Aorta (tissue), 5 donors: ENCODE data around the gene NIPAL4. TPM values are rescaled to one million over a fixed set of nuclear protein-coding genes. Genes with fewer than 3 reads are reported as not detected.

ENCODE experiments used
- ATAC-seq: fragments of 200-7000 bp; cut with Tn5 transposase; one replicate; pipeline ENCODE4 v1.9.1; 2022; ENCODE audit warnings: moderate library complexity; ENCODE audit not compliant: low FRiP score
- DNase-seq, 2 donors: peaks; one replicate each; pipeline ENCODE4 v3.0.0-alpha.2; 2020
- H3K27ac ChIP-seq, 2 donors: one replicate each; pipeline ENCODE4 v1.5.1; 2013; ENCODE audit warnings: low read length in 2 of 2, mild to moderate bottlenecking in 2 of 2, moderate library complexity in 2 of 2, control low read depth in 1 of 2, inconsistent platforms in 1 of 2, low read depth in 1 of 2
- H3K27me3 ChIP-seq, 2 donors: one replicate each; pipeline ENCODE4 v1.6.1; 2013; ENCODE audit warnings: control low read depth in 1 of 2, low read length in 1 of 2, mild to moderate bottlenecking in 1 of 2, moderate library complexity in 1 of 2; ENCODE audit not compliant: insufficient read depth in 2 of 2, control insufficient read depth in 1 of 2
- H3K36me3 ChIP-seq, 2 donors: one replicate each; pipeline ENCODE4 v1.6.1; 2013; ENCODE audit warnings: control low read depth in 1 of 2, low read length in 1 of 2, mild to moderate bottlenecking in 1 of 2; ENCODE audit not compliant: insufficient read depth in 2 of 2, control insufficient read depth in 1 of 2
- H3K4me1 ChIP-seq, 2 donors: one replicate each; pipeline ENCODE4 v1.6.1; 2013; ENCODE audit warnings: low read length in 2 of 2, control low read depth in 1 of 2, mild to moderate bottlenecking in 1 of 2, moderate library complexity in 1 of 2; ENCODE audit not compliant: insufficient read depth in 2 of 2, control insufficient read depth in 1 of 2
- H3K4me3 ChIP-seq, 2 donors: one replicate each; pipeline ENCODE4 v1.5.1; 2013; ENCODE audit warnings: low read length in 2 of 2, control low read depth in 1 of 2, mild to moderate bottlenecking in 1 of 2
- H3K9me3 ChIP-seq: one replicate; pipeline ENCODE4 v1.6.1; 2013; ENCODE audit warnings: mild to moderate bottlenecking, low read length; ENCODE audit not compliant: control insufficient read depth
- WGBS, 2 donors: extraction: QIAGEN DNeasy Blood & Tissue Kit; methylation state at CpG; one replicate each; pipeline ENCODE4 v1.1.7; 2013; 5-methylcytosine and 5-hydroxymethylcytosine counted together
- intact Hi-C, 2 donors: fragments of 100-400 bp; cut with DNase I; formaldehyde crosslinking; loops; one replicate each; pipeline versions ENCODE4 v1.14.2 to v1.15.0; 2022
- polyA plus RNA-seq, 2 donors: library from polyadenylated mRNA; stranded (reverse); fragments of 200-250 nt; gene quantifications; one replicate each; pipeline ENCODE4 v1.2.3, GENCODE V29; 2013
- total RNA-seq, 2 donors: library from RNA; stranded (reverse); fragmentation: NEBNext Ultra II Directional; extraction: Animal tissue kit (Norgen Biotek cat#: 25700); gene quantifications; one replicate each; pipeline ENCODE4 v1.2.1, GENCODE V29; 2021
- donor health status: healthy with polysubstance abuse.
- donor health status: Bipolar disorder and iron deficiency.
- donor health status: DM: no; HTN: no; CAD: no.
- donor health status: DM: no; HTN: no; CAD: no.
- donor health status: DM: yes; HTN: yes; CAD: no.

The NIPAL4 gene
- total and polyA plus RNA-seq, 4 donors, result 0.28 to 0.55 TPM; not detected in 2

DNA sequence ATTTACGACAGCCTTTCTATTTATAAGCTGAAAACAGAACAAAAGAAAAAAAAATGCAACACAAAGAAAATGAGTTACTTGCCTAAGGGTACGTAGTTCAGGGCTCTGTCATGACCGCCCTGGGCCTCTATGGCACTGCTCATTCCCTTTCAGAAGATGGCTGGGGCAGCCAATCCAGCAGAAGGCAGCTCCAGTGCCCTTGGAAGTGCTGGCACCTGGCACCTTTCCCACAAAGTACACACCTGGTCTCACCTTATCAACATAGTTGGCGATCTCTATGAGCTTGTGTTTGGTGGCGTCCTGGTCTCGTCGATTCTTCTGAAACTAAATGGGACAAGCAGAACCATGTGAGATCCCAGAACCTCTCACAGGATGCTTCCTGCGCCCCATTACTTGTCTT is 53.2 kb downstream of the NIPAL4 start:
- peak overlapping the region in 1 of 2 donors; percentile 2 for H3K27ac ChIP-seq
- H3K9me3 ChIP-seq, result no peaks in the 10 kb centered on the region
- 70 to 74% methylated on average over 8 of the region's 8 CpGs for WGBS, 2 donors

DNA sequence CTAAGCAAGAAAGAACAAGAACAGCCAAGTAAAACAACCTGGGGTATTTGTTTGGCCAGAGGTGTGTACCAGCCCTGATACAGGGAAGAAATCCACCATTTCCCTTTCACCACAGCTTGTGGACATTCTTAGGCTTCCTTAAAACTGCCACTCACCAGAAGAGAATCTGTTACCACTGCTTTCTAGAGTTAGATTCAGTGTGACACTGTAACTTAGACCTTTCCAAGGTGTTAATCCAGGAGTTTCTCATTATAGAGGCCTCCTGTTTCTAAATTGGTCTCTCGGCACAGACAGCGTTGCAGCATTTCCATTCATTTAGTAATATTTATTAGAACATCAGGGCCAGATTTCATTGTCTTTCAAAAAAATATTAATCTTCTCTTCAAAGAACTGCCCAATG is 55.0 kb downstream of the NIPAL4 start:
- WGBS, 2 donors, result 95 to 96% methylated on average over 2 of the region's 2 CpGs
- no peak for ATAC-seq

More for the DNA sequence above, 53.2 kb downstream of the NIPAL4 start:
- DNase-seq (no peak), ATAC-seq (no peak)
- Histone ChIP-seq H3K36me3 (no peaks in the 10 kb centered on the region), H3K27me3 (no peaks in the 10 kb centered on the region), H3K4me3 (no peak overlapping the region), H3K4me1 (peaks cover 0 to 5% of the 10 kb centered on the region in 2 donors)
- intact Hi-C loops, result loop anchor here in 1 of 2 donors (5.0 to 10.0 kb wide), 2 partner anchors 49 to 202 kb away; no protein-coding TSS in a partner anchor

DNA sequence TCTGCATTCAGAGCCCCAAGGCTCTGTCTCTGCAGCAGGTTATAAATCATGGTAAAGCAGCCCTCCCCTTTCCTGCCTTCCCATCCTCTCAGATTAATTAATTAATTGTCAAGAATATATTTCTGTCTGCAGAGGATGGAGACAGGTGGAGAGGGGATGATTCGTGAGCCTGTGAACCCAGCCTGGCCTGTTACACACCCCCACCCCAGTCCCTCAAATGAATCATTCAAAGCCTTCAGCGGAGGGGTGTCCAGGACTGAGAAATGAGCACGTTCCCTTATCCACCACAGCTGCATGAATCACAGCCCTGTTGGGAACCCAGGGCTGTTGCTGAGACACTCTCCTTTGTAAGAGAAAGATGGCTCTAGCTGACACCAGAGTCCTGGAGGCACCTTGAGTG is 56.0 kb downstream of the NIPAL4 start:
- intact Hi-C loops, result loop anchor here (5.0 to 10.0 kb wide), 2 partner anchors 56 to 199 kb away; no protein-coding TSS in a partner anchor
- no peaks in the 10 kb centered on the region for H3K9me3 ChIP-seq
- peaks cover 0 to 5% of the 10 kb centered on the region in 2 donors for H3K4me1 ChIP-seq
- no peak for ATAC-seq
- H3K4me3 ChIP-seq, result no peak overlapping the region
- DNase-seq, result no peak
- H3K27ac ChIP-seq, result peak overlapping the region; percentile 22 to 80
- no peaks in the 10 kb centered on the region for H3K27me3 ChIP-seq
- 25 to 56% methylated on average over 3 of the region's 3 CpGs for WGBS, 2 donors
- no peaks in the 10 kb centered on the region for H3K36me3 ChIP-seq

More for the DNA sequence above, 55.0 kb downstream of the NIPAL4 start:
- Histone ChIP-seq H3K4me1 (peaks cover 0 to 5% of the 10 kb centered on the region in 2 donors), H3K27ac (no peak overlapping the region), H3K9me3 (no peaks in the 10 kb centered on the region), H3K27me3 (no peaks in the 10 kb centered on the region), H3K4me3 (no peak overlapping the region), H3K36me3 (no peaks in the 10 kb centered on the region)
- intact Hi-C loops, result loop anchor here (5.0 to 10.0 kb wide), 3 partner anchors 47 to 200 kb away; no protein-coding TSS in a partner anchor
- no peak for DNase-seq

DNA sequence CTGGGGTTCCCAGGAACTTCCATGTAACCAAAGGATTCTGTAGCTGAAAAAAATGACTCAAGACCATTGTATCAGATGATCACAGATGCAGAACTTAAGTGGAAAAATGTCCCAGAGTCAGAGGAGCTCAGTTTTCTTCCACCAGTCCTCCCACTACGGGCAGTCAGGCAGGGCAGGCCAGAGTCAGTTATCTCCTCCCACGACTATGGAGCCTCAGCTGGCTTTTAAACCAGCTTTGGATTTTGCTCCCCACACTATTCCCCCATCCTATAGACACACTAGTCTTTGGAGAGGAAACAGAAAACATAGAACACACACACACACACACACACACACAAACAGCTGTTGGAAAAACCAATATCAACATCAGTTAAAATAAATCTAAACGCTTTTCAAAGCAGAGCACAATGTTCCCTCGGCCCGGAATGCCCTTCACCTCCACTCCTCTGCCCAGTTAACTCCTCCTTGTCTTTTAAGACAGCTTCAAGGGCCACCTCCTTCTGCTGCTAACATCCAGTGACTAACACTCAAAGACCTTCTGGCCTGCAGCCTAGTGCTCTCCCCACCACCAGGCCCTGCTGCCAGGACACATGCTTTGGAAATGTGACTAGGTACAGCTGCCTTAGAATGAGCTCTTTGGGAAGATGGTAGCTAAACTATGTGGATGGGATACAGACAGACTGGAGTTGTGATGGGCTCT is 56.8 kb downstream of the NIPAL4 start:
- peaks cover 0 to 5% of the 10 kb centered on the region in 2 donors for H3K4me1 ChIP-seq

DNA sequence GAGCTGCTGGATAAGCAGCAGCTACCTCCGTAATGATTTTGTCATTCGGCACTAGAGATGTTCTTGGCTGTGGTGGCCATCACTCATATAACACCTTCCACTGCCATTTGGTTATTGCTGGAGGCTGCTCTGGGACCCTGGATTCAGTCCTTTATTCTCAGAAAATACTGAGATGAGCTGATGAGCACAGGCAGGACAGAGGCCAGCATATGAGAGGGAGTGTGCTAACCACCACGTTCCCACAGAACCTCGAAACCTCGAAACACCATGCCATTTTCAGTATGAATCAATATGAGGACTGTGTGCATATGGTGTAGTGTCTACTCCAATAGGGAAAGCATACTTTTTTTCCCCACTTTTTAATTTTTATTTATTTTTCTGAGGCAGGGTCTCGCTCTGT is 59.0 kb downstream of the NIPAL4 start:
- intact Hi-C loops, result loop anchor here (5.0 to 10.0 kb wide), 2 partner anchors 53 to 196 kb away; no protein-coding TSS in a partner anchor
- Histone ChIP-seq H3K4me1 (peaks cover 0 to 5% of the 10 kb centered on the region in 2 donors), H3K27ac (no peak overlapping the region), H3K4me3 (no peak overlapping the region), H3K9me3 (no peaks in the 10 kb centered on the region), H3K27me3 (no peaks in the 10 kb centered on the region), H3K36me3 (no peaks in the 10 kb centered on the region)
- ATAC-seq (no peak), DNase-seq (no peak)
- 95 to 96% methylated on average over 6 of the region's 6 CpGs for WGBS, 2 donors

More for the DNA sequence above, 56.8 kb downstream of the NIPAL4 start:
- WGBS, 2 donors, result 6 to 10% methylated on average over 5 of the region's 5 CpGs
- Histone ChIP-seq H3K9me3 (no peaks in the 10 kb centered on the region), H3K36me3 (no peaks in the 10 kb centered on the region), H3K27ac (peak overlapping the region; percentile 22 to 81), H3K4me3 (no peak overlapping the region), H3K27me3 (no peaks in the 10 kb centered on the region)
- ATAC-seq (peak; percentile 61), DNase-seq (peak; percentile 85 to 86)
- intact Hi-C loops, result loop anchor here (5.0 to 10.0 kb wide), 2 partner anchors 56 to 198 kb away; no protein-coding TSS in a partner anchor

DNA sequence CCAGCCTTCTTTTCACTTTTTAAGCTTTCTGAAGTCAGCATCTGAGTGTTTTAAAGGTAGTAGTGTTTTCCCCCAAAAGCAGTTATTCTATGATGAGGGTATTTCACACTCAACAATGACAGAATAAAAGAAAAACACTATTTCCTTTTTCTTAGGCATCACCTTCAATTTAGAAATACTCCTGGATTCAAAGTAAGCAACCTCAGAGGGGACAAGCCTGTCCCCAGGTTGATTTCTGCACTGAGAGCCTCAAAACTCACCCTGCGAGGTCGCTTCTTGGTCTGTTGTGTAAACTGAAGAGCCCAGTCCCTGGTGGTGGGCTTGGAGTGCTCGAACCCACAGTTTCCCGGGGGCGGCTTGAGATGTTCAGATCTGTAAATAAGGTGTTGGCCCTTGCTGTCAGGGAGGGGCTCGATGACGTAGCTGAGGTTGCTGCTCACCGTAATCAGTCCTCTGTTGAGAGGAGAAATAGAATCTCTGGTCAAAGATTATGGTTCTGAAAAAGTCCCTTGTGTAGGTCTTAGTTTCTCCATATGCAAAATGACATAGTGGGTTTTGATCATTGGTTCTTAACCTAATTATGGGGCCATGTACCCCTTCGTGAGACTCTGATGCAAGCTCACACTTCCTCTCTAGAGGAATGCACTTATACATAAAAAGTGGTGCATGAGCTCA is 59.7 kb downstream of the NIPAL4 start:
- no peak for ATAC-seq
- H3K27ac ChIP-seq, result no peak overlapping the region

DNA sequence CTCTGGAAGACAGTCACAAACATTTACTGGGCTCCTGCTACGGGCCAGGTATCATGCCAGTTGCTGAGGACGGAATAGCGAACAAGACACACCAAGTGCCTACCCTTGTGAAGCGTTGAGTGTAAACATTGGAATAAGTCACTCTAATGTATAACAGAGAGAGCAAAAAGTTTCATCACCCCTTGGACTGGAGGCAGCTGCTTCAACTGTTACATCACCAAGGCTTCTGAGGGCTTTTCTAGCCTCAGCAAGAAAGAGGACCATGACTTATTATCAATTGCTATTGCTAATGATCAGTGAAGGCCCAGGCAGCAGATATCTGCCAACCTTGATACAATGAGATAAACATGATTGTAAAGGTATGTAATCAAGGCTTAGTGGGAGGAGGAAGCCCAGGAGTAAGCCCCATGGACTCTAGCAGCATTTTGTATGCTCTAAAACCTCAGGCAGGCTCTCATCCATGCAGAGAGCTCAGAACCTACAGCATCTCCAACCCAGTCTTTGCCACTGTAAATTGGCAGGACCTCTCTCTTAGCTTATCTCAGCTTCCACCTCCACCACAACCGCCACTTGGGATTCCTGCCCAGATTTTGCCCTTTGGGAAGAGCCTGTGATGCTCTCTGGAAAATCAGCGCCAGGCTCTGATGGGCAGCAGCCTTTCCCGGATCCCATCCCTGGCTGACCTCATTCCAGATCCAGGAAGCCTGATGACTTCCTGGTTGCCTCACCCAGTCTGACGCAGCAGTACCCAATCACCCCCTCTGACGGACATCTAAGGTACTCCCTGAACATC is 61.1 kb downstream of the NIPAL4 start:
- intact Hi-C loops, result no loop called here
- Histone ChIP-seq H3K4me3 (no peak overlapping the region), H3K27ac (peak overlapping the region in 1 of 2 donors; percentile 34), H3K36me3 (no peaks in the 10 kb centered on the region), H3K27me3 (no peaks in the 10 kb centered on the region), H3K9me3 (no peaks in the 10 kb centered on the region), H3K4me1 (peaks cover 0 to 5% of the 10 kb centered on the region in 2 donors)
- WGBS, 2 donors, result 65 to 66% methylated on average over 9 of the region's 9 CpGs
- DNase-seq, result peak in 1 of 2 donors; percentile 71
- peak; percentile 68 for ATAC-seq

More for the DNA sequence above, 59.7 kb downstream of the NIPAL4 start:
- no peak overlapping the region for H3K4me3 ChIP-seq
- DNase-seq, result no peak
- peaks cover 0 to 5% of the 10 kb centered on the region in 2 donors for H3K4me1 ChIP-seq
- intact Hi-C loops, result loop anchor here (5.0 to 10.0 kb wide), 2 partner anchors 53 to 195 kb away; no protein-coding TSS in a partner anchor
- WGBS, 2 donors, result 93% methylated on average over 9 of the region's 9 CpGs
- no peaks in the 10 kb centered on the region for H3K27me3 ChIP-seq
- no peaks in the 10 kb centered on the region for H3K9me3 ChIP-seq
- no peaks in the 10 kb centered on the region for H3K36me3 ChIP-seq

DNA sequence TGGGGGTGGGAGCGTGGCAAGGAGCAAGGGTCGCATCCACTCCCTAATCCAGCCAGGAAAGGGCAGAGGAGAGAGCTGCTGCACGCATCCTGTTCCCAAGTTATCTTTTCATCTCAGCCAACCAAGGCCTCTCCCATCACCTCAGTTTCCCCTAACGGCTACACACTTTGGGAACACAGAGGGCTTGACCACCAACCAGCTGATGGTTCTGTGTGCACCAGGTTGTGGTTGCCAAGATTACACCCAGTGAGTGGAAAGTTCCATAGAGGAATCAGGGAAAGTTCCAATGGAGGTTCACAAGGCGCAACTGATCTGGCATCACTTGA is 61.7 kb downstream of the NIPAL4 start:
- intact Hi-C loops, result no loop called here
- no peaks in the 10 kb centered on the region for H3K36me3 ChIP-seq
- no peak overlapping the region for H3K4me3 ChIP-seq
- no peak overlapping the region for H3K27ac ChIP-seq
- ATAC-seq (no peak), DNase-seq (no peak)
- no peaks in the 10 kb centered on the region for H3K9me3 ChIP-seq
- no peaks in the 10 kb centered on the region for H3K27me3 ChIP-seq
- H3K4me1 ChIP-seq, result peaks cover 0 to 1% of the 10 kb centered on the region in 2 donors
- 90 to 97% methylated on average over 5 of the region's 5 CpGs for WGBS, 2 donors
